8988T (cell line): ENCODE data around the gene RASGRP1.

Source experiments
- DNase-seq: peaks from one replicate; pipeline ENCODE4 v3.0.0; 2011

Gene RASGRP1

GRCh38 chr15:38565287-38565670 is 665 bp upstream of the RASGRP1 start:
- DNase-seq = no peak

- peak; percentile 57 for DNase-seq
Observed at GRCh38 chr15:38563723-38564519, 693 bp downstream of the RASGRP1 start.

GRCh38 chr15:38562278-38562677 is 2.3 kb downstream of the RASGRP1 start:
- DNase-seq = no peak

GRCh38 chr15:38560456-38560926 is 4.1 kb downstream of the RASGRP1 start:
- no peak for DNase-seq

- no peak for DNase-seq
Observed at GRCh38 chr15:38559636-38560307, 4.8 kb downstream of the RASGRP1 start.

GRCh38 chr15:38559131-38559530 is 5.5 kb downstream of the RASGRP1 start:
- DNase-seq = no peak

GRCh38 chr15:38558372-38559059 is 6.1 kb downstream of the RASGRP1 start:
- DNase-seq = no peak

- DNase-seq = no peak
Observed at GRCh38 chr15:38557921-38558320, 6.7 kb downstream of the RASGRP1 start.

GRCh38 chr15:38555686-38556334 is 8.8 kb downstream of the RASGRP1 start:
- no peak for DNase-seq

GRCh38 chr15:38554354-38554753 is 10.3 kb downstream of the RASGRP1 start:
- DNase-seq = no peak

- no peak for DNase-seq
Observed at GRCh38 chr15:38553071-38553470, 11.5 kb downstream of the RASGRP1 start.

GRCh38 chr15:38551720-38552648 is 12.6 kb downstream of the RASGRP1 start:
- DNase-seq = no peak

GRCh38 chr15:38549222-38549621 is 15.4 kb downstream of the RASGRP1 start:
- DNase-seq = no peak

GRCh38 chr15:38547255-38547997 is 17.2 kb downstream of the RASGRP1 start:
- no peak for DNase-seq

GRCh38 chr15:38545179-38545578 is 19.4 kb downstream of the RASGRP1 start:
- no peak for DNase-seq

- DNase-seq = no peak
Observed at GRCh38 chr15:38541026-38541425, 23.6 kb downstream of the RASGRP1 start.

- DNase-seq = no peak
Observed at GRCh38 chr15:38540510-38540909, 24.1 kb downstream of the RASGRP1 start.

- DNase-seq = no peak
Observed at GRCh38 chr15:38539008-38539343, 25.6 kb downstream of the RASGRP1 start.

GRCh38 chr15:38538328-38539007 is 26.1 kb downstream of the RASGRP1 start:
- DNase-seq = no peak

- DNase-seq = no peak
Observed at GRCh38 chr15:38536201-38536676, 28.4 kb downstream of the RASGRP1 start.
